ENCODE measurements around the gene TPST2.

DNA sequence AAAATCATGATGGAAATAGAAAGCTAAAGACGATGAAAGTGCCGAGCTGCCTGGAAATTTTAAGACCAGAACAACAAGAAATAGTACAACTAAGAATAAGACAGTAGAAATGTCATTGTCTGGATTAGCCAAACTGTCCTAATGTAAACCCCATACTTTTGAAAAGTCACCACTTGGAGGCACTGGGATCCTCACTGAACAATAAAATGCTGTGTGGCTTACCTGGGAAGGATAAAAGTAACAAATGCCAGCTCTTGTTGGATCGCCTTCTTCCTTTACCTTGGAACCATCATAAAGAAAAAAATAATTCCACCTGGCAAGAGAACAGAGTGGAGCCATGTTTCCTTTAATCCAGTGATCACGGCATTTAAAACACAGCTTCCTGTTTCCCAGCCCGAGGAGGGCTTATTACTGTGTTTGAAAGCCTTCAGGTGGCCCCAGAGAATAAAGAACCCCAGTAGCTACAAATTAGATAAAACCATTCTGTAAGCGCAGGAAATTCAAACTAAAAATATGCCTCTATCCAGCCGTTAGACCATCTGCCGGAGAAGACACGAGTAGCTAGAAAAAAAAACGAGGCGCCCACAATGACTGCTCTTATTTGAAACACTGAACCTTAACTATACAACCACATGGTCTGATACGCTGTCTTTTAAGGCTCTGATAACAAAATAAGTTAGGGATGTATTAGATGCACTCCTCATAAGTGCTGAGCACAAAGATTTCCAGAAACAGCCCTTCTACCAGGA is 110.7 kb downstream of the TPST2 start:
- TF ChIP-seq POLR2A (IDR thresholded peaks at IDR 0.05; ENCODE audit: low read depth, low read length) (no peak), POLR2AphosphoS5 (IDR thresholded peaks at IDR 0.05; ENCODE audit: low read depth, low read length) (no peak)
